Parathyroid adenoma (tissue), 2 donors: ENCODE measurements around the gene SPAG17.

Experiments used
- H2AFZ ChIP-seq: fragments of 300-600 bp; sonication (generic); one replicate; pipeline ENCODE4 v1.7.0; 2017; ENCODE audit warnings: antibody characterized with exemption, mild to moderate bottlenecking
- H3K27ac ChIP-seq: fragments of 300-600 bp; sonication (generic); one replicate; pipeline ENCODE4 v1.7.0; 2017
- H3K27me3 ChIP-seq: fragments of 300-600 bp; sonication (generic); one replicate; pipeline ENCODE4 v1.7.0; 2017; ENCODE audit warnings: low read length; ENCODE audit not compliant: control insufficient read depth, insufficient read depth
- H3K36me3 ChIP-seq: fragments of 300-600 bp; sonication (generic); one replicate; pipeline ENCODE4 v1.7.0; 2017; ENCODE audit warnings: low read length; ENCODE audit not compliant: control insufficient read depth, insufficient read depth
- H3K4me1 ChIP-seq: fragments of 300-600 bp; sonication (generic); one replicate; pipeline ENCODE4 v1.7.0; 2017; ENCODE audit warnings: control low read depth
- H3K4me2 ChIP-seq: fragments of 300-600 bp; sonication (generic); one replicate; pipeline ENCODE4 v1.7.0; 2017; ENCODE audit warnings: low read length
- H3K4me3 ChIP-seq: fragments of 300-600 bp; sonication (generic); one replicate; pipeline ENCODE4 v1.7.0; 2017; ENCODE audit warnings: low read depth, low read length
- H3K79me2 ChIP-seq: fragments of 300-600 bp; sonication (generic); one replicate; pipeline ENCODE4 v1.7.0; 2017; ENCODE audit warnings: control low read depth
- H3K9ac ChIP-seq: fragments of 300-600 bp; sonication (generic); one replicate; pipeline ENCODE4 v1.7.0; 2017; ENCODE audit warnings: mild to moderate bottlenecking
- H3K9me3 ChIP-seq: fragments of 300-600 bp; sonication (generic); one replicate; pipeline ENCODE4 v1.7.0; 2017; ENCODE audit warnings: low read length; ENCODE audit not compliant: control insufficient read depth
- TF ChIP-seq, protein P1 (sequence below): fragments of 300-600 bp; sonication (generic); IDR thresholded peaks from one replicate; pipeline ENCODE4 v1.7.0; 2017; ENCODE audit warnings: antibody characterized with exemption, mild to moderate bottlenecking
- donor health status: primary hyperparathyroidism.

The SPAG17 gene

GRCh38 chr1:118200836-118201235 is 15.8 kb upstream of the SPAG17 start:
- Histone ChIP-seq H3K4me2 (no peak overlapping the region), H3K4me3 (no peak overlapping the region), H3K27ac (no peak overlapping the region), H3K27me3 (no peaks in the 10 kb centered on the region), H2AFZ (no peak overlapping the region), H3K9me3 (no peaks in the 10 kb centered on the region), H3K79me2 (no peaks in the 10 kb centered on the region), H3K36me3 (no peaks in the 10 kb centered on the region), H3K4me1 (no peaks in the 10 kb centered on the region), H3K9ac (no peak overlapping the region)
- TF ChIP-seq, protein P1, sequence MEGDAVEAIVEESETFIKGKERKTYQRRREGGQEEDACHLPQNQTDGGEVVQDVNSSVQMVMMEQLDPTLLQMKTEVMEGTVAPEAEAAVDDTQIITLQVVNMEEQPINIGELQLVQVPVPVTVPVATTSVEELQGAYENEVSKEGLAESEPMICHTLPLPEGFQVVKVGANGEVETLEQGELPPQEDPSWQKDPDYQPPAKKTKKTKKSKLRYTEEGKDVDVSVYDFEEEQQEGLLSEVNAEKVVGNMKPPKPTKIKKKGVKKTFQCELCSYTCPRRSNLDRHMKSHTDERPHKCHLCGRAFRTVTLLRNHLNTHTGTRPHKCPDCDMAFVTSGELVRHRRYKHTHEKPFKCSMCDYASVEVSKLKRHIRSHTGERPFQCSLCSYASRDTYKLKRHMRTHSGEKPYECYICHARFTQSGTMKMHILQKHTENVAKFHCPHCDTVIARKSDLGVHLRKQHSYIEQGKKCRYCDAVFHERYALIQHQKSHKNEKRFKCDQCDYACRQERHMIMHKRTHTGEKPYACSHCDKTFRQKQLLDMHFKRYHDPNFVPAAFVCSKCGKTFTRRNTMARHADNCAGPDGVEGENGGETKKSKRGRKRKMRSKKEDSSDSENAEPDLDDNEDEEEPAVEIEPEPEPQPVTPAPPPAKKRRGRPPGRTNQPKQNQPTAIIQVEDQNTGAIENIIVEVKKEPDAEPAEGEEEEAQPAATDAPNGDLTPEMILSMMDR, result no peak

DNA sequence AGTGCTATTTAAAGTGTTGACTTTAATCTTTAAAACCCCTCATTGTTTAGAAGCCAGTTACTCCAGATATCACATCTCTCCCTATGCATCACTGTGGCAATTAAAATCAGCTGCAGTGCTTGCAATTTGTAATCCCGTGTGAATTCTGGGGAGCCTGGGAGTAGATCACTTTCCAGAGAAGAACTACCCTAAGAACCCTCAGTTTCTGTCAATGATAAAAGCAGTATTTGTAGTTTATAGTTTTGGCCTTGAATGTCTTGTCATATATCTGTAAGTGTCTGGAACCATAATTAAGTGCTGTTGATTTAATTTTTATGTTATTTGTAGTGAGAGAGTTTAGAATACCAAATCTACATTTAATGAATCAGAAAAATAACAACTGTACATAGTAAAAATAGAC is 5.5 kb upstream of the SPAG17 start:
- TF ChIP-seq, protein P1, result no peak
- Histone ChIP-seq H3K4me3 (no peak overlapping the region), H3K27ac (no peak overlapping the region), H3K4me1 (no peaks in the 10 kb centered on the region), H3K27me3 (no peaks in the 10 kb centered on the region), H3K79me2 (no peaks in the 10 kb centered on the region), H2AFZ (no peak overlapping the region), H3K4me2 (no peak overlapping the region), H3K36me3 (no peaks in the 10 kb centered on the region), H3K9ac (no peak overlapping the region), H3K9me3 (no peaks in the 10 kb centered on the region)

DNA sequence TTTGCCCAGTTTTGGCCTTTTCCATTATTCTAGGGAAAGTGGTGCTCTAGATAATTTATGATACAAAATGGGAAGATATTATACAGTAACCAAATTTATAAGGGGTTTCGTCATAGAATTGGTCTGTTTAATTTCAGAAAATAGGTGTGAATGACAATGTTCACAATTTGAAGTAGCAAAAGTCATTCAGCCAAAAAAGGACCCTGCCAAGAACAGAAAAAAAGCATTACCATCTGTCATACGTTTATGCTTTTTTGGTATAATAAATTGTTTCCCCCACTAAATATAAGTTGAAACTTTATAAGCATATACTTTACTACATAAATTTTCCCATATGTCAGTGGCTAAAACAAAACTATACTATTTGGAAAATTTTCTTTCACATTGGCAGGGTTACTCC is 4.5 kb upstream of the SPAG17 start:
- Histone ChIP-seq H3K27me3 (no peaks in the 10 kb centered on the region), H3K9me3 (no peaks in the 10 kb centered on the region), H3K4me2 (no peak overlapping the region), H3K36me3 (no peaks in the 10 kb centered on the region), H3K4me3 (no peak overlapping the region), H3K27ac (no peak overlapping the region), H2AFZ (no peak overlapping the region), H3K9ac (no peak overlapping the region), H3K79me2 (no peaks in the 10 kb centered on the region), H3K4me1 (no peaks in the 10 kb centered on the region)
- TF ChIP-seq, protein P1, result no peak

- no peak overlapping the region for H3K27ac ChIP-seq
- no peaks in the 10 kb centered on the region for H3K79me2 ChIP-seq
- H3K4me3 ChIP-seq, result no peak overlapping the region
- no peak overlapping the region for H3K9ac ChIP-seq
- H2AFZ ChIP-seq, result no peak overlapping the region
- H3K27me3 ChIP-seq, result no peaks in the 10 kb centered on the region
- no peaks in the 10 kb centered on the region for H3K9me3 ChIP-seq
- TF ChIP-seq, protein P1, result no peak
- H3K4me2 ChIP-seq, result no peak overlapping the region
- no peaks in the 10 kb centered on the region for H3K4me1 ChIP-seq
- H3K36me3 ChIP-seq, result no peaks in the 10 kb centered on the region
Observed at GRCh38 chr1:118188411-118188810, 3.4 kb upstream of the SPAG17 start.

- H3K36me3 ChIP-seq, result no peaks in the 10 kb centered on the region
- no peak overlapping the region for H2AFZ ChIP-seq
- no peak overlapping the region for H3K27ac ChIP-seq
- no peaks in the 10 kb centered on the region for H3K27me3 ChIP-seq
- no peak overlapping the region for H3K4me2 ChIP-seq
- no peak overlapping the region for H3K9ac ChIP-seq
- no peaks in the 10 kb centered on the region for H3K79me2 ChIP-seq
- H3K4me1 ChIP-seq, result no peaks in the 10 kb centered on the region
- H3K9me3 ChIP-seq, result no peaks in the 10 kb centered on the region
- TF ChIP-seq, protein P1, result no peak
- H3K4me3 ChIP-seq, result no peak overlapping the region
Observed at GRCh38 chr1:118186026-118186425, 998 bp upstream of the SPAG17 start.
